NCI-H128 (cell line): ENCODE results near the gene PYGO2.

Experiments
- DNase-seq: peaks from one replicate; lab custom pipeline; 2025; ENCODE audit not compliant: unreplicated experiment; lab: John Stamatoyannopoulos, UW

The PYGO2 gene

DNA sequence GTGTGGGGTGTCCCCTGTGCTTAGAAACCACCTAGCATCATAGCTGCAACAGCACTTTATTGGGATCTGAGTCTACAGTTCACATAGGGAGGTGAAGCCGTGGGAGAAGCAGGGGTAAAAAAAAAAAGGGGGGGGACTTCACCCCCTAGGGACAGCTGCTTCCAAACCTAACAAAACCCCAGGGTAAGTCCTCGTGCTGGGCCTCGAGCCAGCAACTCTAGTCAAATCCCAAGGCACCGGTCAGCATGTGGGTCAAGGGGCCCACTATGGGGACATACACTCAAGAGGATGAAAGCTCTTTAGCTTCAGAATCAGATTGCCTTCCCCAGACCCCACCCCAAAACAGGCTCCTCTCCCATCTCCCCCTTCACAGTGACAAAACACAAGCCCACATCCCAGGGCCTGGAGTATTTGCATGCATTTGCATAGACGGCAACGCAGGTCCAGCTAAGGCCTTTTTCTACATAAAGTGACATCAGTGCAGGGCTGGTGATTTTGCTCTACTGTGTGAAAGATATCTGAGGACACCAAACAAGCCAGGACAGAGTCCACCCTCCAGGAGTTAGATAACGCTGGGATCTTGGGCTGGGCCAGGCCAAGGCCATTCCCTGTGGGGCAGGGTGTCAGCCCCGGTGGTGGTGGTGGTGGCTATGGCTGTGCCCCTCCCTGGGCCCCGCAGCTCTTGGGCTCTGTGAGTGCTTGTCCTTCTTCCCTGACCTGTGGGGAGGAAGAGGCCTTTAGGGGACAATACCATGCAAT, 17.0 kb downstream of the PYGO2 start:
- no peak for DNase-seq

- DNase-seq = peak; percentile 45
These were observed 17.8 kb downstream of the PYGO2 start for GRCh38 chr1:154943649-154944400.

GRCh38 chr1:154941333-154942013, 20.1 kb downstream of the PYGO2 start:
- no peak for DNase-seq

DNA sequence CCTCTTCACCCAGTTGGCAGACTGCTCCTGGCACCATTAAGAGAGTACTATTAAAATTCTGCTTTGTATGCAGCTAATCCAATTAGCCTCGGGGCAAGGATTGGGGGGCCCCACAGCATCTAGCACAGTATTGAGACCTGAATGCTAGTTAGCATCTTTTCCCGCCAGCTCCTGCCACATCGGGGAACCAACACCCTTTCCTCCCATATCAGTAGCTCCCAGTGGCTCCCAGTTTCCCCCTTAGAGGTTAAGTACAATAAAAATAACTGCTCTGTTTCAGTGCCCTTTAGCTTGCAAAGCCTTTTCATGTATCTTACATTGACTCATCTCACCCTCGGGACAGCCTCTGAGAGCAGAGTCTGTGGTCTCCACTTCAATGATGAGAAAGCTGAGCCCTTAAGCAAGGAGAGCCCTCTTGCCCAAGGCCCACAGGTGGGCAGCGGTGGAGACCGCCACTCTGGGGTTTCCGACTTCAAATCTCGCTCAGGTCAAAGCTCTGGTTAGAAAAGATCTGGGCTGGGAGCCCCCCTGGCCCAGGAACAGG, 20.9 kb downstream of the PYGO2 start:
- DNase-seq = no peak

DNA sequence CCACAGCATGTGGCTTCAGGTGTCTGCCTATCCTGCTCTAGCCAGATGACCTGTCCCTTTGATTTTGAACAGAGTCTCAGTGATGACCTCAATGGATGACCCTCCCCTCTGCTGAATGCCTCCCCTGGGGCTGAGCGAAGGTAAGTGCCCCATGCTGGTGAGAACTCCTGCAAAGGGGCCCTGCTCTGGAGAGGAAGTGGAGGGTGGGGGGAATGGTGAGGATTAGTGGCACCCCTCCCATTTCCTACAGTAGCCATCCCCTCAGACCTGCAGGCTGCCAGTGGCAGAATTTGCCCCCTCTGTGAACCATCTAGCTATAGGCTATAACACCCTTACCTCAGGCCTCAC, 21.4 kb downstream of the PYGO2 start:
- DNase-seq = no peak

- no peak for DNase-seq
These were observed 22.8 kb downstream of the PYGO2 start for GRCh38 chr1:154938604-154939399.

- DNase-seq = no peak
These were observed 23.6 kb downstream of the PYGO2 start for GRCh38 chr1:154937988-154938386.

DNA sequence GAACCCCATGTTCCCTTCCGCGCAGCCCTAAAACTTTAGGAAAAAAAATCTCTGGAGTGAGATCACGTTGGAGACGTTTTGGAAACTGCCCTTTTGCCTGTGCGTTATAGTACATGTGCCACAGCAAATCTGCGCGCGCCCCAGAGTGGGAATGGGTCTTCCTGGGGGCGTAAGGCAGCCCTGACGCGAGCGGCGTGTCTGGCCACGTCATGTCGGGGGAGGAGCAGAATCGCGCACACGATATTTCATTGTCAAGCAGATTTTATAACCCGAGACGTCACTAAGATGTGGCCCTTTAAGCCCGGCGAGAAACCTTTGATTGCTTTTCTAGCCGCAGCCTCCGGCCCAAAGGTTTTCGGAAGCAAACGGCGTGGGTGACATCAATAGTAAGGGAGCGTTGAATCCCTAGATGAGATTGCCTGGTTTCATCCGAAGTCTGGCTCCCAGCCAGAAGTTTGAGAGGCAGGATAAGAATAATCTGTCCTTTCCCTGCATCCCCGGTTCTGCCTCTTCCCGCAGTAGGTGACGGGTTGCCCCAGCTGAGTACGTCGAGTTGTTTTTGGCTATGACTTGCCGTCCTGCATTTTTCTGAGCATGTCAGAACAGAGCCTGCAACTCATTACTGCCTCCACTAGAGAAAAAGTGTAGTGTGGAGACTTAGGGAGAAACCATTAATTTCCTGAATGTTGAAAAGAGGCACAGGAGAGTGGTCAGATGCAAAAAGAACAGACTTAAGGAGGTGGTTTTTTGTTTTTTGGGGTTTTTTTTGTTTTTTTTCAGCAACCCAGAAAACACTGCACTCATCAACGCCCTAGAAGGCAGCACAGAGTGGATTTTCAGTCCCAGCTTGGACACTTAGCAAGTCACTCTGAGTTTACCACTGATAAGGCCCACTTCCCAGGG, 24.2 kb downstream of the PYGO2 start:
- peak; percentile 90 for DNase-seq

GRCh38 chr1:154936555-154937084, 25.0 kb downstream of the PYGO2 start, which contains the start of gene PMVK:
Gene PMVK (minus strand): TSS chr1:154936719. CDS start chr1:154936685, 34 bp downstream.
- peak; percentile 94 for DNase-seq

GRCh38 chr1:154935749-154936554, 25.6 kb downstream of the PYGO2 start:
- DNase-seq = no peak

DNA sequence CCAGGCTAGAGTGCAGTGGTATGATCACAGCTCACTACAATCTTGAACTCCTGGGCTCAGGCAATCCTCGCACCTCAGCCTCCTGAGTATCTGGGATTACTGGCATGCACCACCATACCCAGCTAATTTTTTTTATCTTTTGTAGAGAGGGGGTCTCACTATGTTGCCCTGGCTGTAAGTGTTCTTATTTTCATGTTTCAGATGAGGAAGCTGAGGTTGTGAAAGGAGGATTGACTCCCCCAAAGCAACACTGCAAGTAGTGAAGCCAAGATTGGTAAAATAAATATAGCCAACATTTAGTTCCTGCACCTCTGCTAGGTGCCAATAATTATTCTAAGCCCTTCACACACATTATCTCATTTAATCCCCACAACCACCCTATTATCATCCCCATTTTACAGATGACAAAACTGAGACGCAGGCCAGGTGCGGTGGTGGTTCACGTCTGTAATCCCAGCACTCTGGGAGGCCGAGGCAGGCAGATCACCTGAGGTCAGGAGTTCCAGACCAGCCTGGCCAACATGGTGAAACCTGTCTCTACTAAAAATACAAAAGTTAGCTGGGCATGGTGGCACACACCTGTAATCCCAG, 27.1 kb downstream of the PYGO2 start:
- DNase-seq = no peak

DNA sequence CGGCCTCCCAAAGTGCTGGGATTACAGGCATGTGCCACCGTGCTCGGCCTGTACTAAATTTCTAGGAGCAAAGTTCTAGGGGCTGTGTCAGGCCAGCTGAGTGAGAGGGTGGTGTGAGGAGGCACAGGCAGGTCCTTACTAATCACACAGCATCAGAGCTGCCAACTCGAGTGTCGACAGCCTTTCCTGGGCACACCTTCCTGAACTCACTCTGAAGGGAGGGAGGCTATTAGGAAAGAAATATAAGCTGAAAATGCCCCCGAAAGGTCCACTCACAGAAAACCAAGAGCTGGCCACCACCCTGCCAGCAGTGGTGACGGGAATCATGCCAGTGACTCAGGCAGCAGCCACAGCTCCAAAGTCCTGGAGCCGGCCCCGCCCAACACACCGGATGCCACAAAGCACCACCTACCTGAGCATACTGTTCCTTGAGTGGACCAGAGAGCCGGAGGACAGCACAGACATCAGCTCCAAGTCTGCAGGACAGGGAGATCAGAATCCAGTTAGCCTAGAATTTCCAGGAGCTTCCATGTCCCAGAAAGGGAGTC, 29.6 kb downstream of the PYGO2 start:
- no peak for DNase-seq

DNA sequence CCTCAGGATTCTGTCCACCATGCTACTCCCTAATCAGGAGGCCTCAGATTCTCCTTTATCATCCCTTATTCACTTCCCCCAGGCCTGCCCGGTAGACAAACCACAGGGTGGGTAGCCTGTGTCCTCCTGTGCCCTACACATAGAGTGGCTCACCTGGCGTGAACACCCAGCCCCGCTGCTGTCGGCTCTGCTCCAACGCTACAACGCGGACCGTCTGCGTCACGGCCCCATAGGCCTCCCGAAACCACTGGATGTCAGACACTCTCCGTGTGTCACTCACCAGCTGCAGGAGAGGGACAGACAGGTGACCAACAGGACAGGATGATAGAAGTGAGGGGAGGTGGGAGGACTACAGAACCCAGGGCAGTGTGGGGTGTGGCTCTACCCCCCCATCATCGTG, 35.4 kb downstream of the PYGO2 start:
- no peak for DNase-seq

GRCh38 chr1:154925335-154926170, 36.0 kb downstream of the PYGO2 start:
- DNase-seq = no peak

- DNase-seq = no peak
These were observed 37.9 kb downstream of the PYGO2 start for GRCh38 chr1:154923695-154924094.

GRCh38 chr1:154913273-154913672, 48.3 kb downstream of the PYGO2 start:
- no peak for DNase-seq

DNA sequence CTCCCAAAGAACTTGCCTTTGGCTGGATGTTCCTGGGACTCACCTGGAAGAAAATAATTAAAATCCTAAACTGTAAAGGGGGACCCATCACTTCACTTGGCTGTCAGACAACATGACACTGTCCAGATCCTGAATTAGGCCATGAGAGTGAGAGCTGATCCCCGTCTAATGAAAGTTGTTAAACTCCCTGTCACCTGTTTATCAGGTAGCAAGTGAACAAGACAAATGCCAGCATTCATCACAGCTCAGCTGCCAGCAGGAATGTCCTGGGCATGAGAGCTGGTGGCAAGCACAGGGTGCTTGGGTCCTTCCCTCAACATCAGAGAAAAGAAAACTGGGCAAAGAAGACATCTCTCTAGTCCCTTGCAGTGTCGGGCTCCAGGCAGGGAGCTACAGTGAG, 48.8 kb downstream of the PYGO2 start:
- no peak for DNase-seq
